ENCODE data around the gene SAMD10. TPM values are rescaled to one million over a fixed set of nuclear protein-coding genes. Genes with fewer than 3 reads are reported as not detected.
A peak's percentile ranks its signal among the peaks of the same experiment; 100 is the strongest.

Gene SAMD10
- total and polyA plus RNA-seq, 10 of the 15 experiments (the other 5 are each of a cell fraction or from before 2014, with no cell fraction given) = 1.3 to 51.4 (median 17.9) TPM

- TF ChIP-seq CEBPZ (IDR thresholded peaks at IDR 0.05; ENCODE audit: low read depth, low read length) (no peak), IRF4 (IDR thresholded peaks at IDR 0.05; ENCODE audit: low read depth, low read length) (no peak), BRCA1 (IDR thresholded peaks at IDR 0.05; ENCODE audit: low read depth, low read length) (no peak), MLLT1 (IDR thresholded peaks at IDR 0.05) (no peak), RAD51 (IDR thresholded peaks at IDR 0.05) (no peak), HCFC1 (IDR thresholded peaks at IDR 0.05; ENCODE audit: low read length) (no peak), FOS (IDR thresholded peaks at IDR 0.05; ENCODE audit: borderline replicate concordance, extremely low read depth, insufficient read length) (no peak), POLR2AphosphoS2 (IDR thresholded peaks at IDR 0.05; ENCODE audit: low read depth, low read length) (no peak), CBX3 (IDR thresholded peaks at IDR 0.05; ENCODE audit: borderline replicate concordance, low read depth) (no peak), SPI1 (IDR thresholded peaks at IDR 0.05; ENCODE audit: borderline replicate concordance, insufficient read depth, low read depth, low read length) (no peak), HSF1 (IDR thresholded peaks at IDR 0.05; ENCODE audit: low read depth, low read length) (no peak), LARP7 (IDR thresholded peaks at IDR 0.05) (no peak), TCF3 (IDR thresholded peaks at IDR 0.05; ENCODE audit: borderline replicate concordance, insufficient read depth, low read depth, low read length) (no peak), MAX (IDR thresholded peaks at IDR 0.05; ENCODE audit: low read depth, low read length) (peak; percentile 32)
Observed at GRCh38 chr20:63957004-63957689, 22.3 kb downstream of the SAMD10 start (continued).

Measured in GM12878 (cell line).